Measurements from ENCODE around the gene SESTD1.

SESTD1 gene

GRCh38 chr2:179191110-179191509, 73.5 kb downstream of the SESTD1 start:
- no peak for DNase-seq (ENCODE audit: low read depth in 2 of 2)

GRCh38 chr2:179186126-179186525, 78.5 kb downstream of the SESTD1 start:
- no peak for DNase-seq (ENCODE audit: low read depth in 2 of 2)

GRCh38 chr2:179184610-179185009, 80.0 kb downstream of the SESTD1 start:
- DNase-seq (ENCODE audit: low read depth in 2 of 2), result no peak

GRCh38 chr2:179181002-179181401, 83.6 kb downstream of the SESTD1 start:
- DNase-seq (ENCODE audit: low read depth in 2 of 2), result no peak

- no peak for DNase-seq (ENCODE audit: low read depth in 2 of 2)
These were observed 84.4 kb downstream of the SESTD1 start for GRCh38 chr2:179180242-179180641.

- no peak for DNase-seq (ENCODE audit: low read depth in 2 of 2)
These were observed 84.9 kb downstream of the SESTD1 start for GRCh38 chr2:179179719-179180118.

GRCh38 chr2:179177694-179178093, 86.9 kb downstream of the SESTD1 start:
- no peak for DNase-seq (ENCODE audit: low read depth in 2 of 2)

- no peak for DNase-seq (ENCODE audit: low read depth in 2 of 2)
These were observed 90.4 kb downstream of the SESTD1 start for GRCh38 chr2:179174240-179174639.

GRCh38 chr2:179172894-179173293, 91.7 kb downstream of the SESTD1 start:
- DNase-seq (ENCODE audit: low read depth in 2 of 2), result no peak

- no peak for DNase-seq (ENCODE audit: low read depth in 2 of 2)
These were observed 93.3 kb downstream of the SESTD1 start for GRCh38 chr2:179171371-179171770.

GRCh38 chr2:179170901-179171300, 93.7 kb downstream of the SESTD1 start:
- no peak for DNase-seq (ENCODE audit: low read depth in 2 of 2)

GRCh38 chr2:179165356-179166000, 99.2 kb downstream of the SESTD1 start:
- no peak for DNase-seq (ENCODE audit: low read depth in 2 of 2)

- no peak for DNase-seq (ENCODE audit: low read depth in 2 of 2)
These were observed 123.4 kb downstream of the SESTD1 start for GRCh38 chr2:179141206-179141605.

- no peak for DNase-seq (ENCODE audit: low read depth in 2 of 2)
These were observed 124.1 kb downstream of the SESTD1 start for GRCh38 chr2:179140571-179140970.

GRCh38 chr2:179139506-179139905, 125.1 kb downstream of the SESTD1 start:
- DNase-seq (ENCODE audit: low read depth in 2 of 2), result no peak

GRCh38 chr2:179137200-179137759, 127.4 kb downstream of the SESTD1 start:
- DNase-seq (ENCODE audit: low read depth in 2 of 2), result no peak

- no peak for DNase-seq (ENCODE audit: low read depth in 2 of 2)
These were observed 131.6 kb downstream of the SESTD1 start for GRCh38 chr2:179133016-179133415.

- DNase-seq (ENCODE audit: low read depth in 2 of 2), result no peak
These were observed 132.6 kb downstream of the SESTD1 start for GRCh38 chr2:179132076-179132475.

- no peak for DNase-seq (ENCODE audit: low read depth in 2 of 2)
These were observed 134.1 kb downstream of the SESTD1 start for GRCh38 chr2:179130560-179130959.

GRCh38 chr2:179129574-179130238, 134.9 kb downstream of the SESTD1 start:
- no peak for DNase-seq (ENCODE audit: low read depth in 2 of 2)

GRCh38 chr2:179125404-179125803, 139.2 kb downstream of the SESTD1 start:
- DNase-seq (ENCODE audit: low read depth in 2 of 2), result no peak

GRCh38 chr2:179124282-179124681, 140.3 kb downstream of the SESTD1 start:
- DNase-seq (ENCODE audit: low read depth in 2 of 2), result no peak

- DNase-seq (ENCODE audit: low read depth in 2 of 2), result no peak
These were observed 141.4 kb downstream of the SESTD1 start for GRCh38 chr2:179123272-179123662.
